Activated naive CD8-positive, alpha-beta T cell treated with anti-CD3 and anti-CD28 coated beads, Interleukin-2, amount 50 U/mL, for 24 hours (primary cell): ENCODE measurements around the gene MDGA2.

ENCODE experiments used
- ATAC-seq: fragments of 150-1000 bp; cut with Tn5 transposase; one replicate; pipeline ENCODE4 v1.10.0; 2021
- DNase-seq: peaks from one replicate; pipeline ENCODE4 v3.0.0; 2021
- H3K27ac Mint-ChIP-seq: one replicate; pipeline ENCODE4 v1.8.0; 2021; ENCODE audit warnings: mild to moderate bottlenecking, mixed read lengths
- H3K27me3 Mint-ChIP-seq: one replicate; pipeline ENCODE4 v1.8.0; 2021; ENCODE audit warnings: mixed read lengths
- H3K36me3 Mint-ChIP-seq: one replicate; pipeline ENCODE4 v1.8.0; 2021; ENCODE audit warnings: low read depth, mixed read lengths
- H3K4me1 Mint-ChIP-seq: one replicate; pipeline ENCODE4 v1.8.0; 2021; ENCODE audit warnings: mixed read lengths
- H3K4me3 Mint-ChIP-seq: one replicate; pipeline ENCODE4 v1.8.0; 2021; ENCODE audit warnings: mild to moderate bottlenecking, moderate library complexity, mixed read lengths
- H3K9me3 Mint-ChIP-seq: one replicate; pipeline ENCODE4 v1.8.0; 2021; ENCODE audit warnings: mixed read lengths

The MDGA2 gene

GRCh38 chr14:47557894-47558293, 117.5 kb downstream of the MDGA2 start:
- H3K27ac Mint-ChIP-seq = no peak overlapping the region
- DNase-seq (no peak), ATAC-seq (no peak)
- no peaks in the 10 kb centered on the region for H3K36me3 Mint-ChIP-seq
- H3K4me3 Mint-ChIP-seq = no peak overlapping the region
- H3K27me3 Mint-ChIP-seq = no peaks in the 10 kb centered on the region
- H3K9me3 Mint-ChIP-seq = peaks cover 11% of the 10 kb centered on the region
- no peaks in the 10 kb centered on the region for H3K4me1 Mint-ChIP-seq

- no peaks in the 10 kb centered on the region for H3K27me3 Mint-ChIP-seq
- ATAC-seq = no peak
- no peaks in the 10 kb centered on the region for H3K4me1 Mint-ChIP-seq
- DNase-seq = no peak
- peaks cover 8% of the 10 kb centered on the region for H3K9me3 Mint-ChIP-seq
- no peaks in the 10 kb centered on the region for H3K36me3 Mint-ChIP-seq
- no peak overlapping the region for H3K4me3 Mint-ChIP-seq
- no peak overlapping the region for H3K27ac Mint-ChIP-seq
Measured at GRCh38 chr14:47555333-47555732, 120.1 kb downstream of the MDGA2 start.

- H3K27me3 Mint-ChIP-seq = no peaks in the 10 kb centered on the region
- H3K4me3 Mint-ChIP-seq = no peak overlapping the region
- H3K9me3 Mint-ChIP-seq = no peaks in the 10 kb centered on the region
- no peak for DNase-seq
- no peak overlapping the region for H3K27ac Mint-ChIP-seq
- ATAC-seq = no peak
- no peaks in the 10 kb centered on the region for H3K36me3 Mint-ChIP-seq
- H3K4me1 Mint-ChIP-seq = no peaks in the 10 kb centered on the region
Measured at GRCh38 chr14:47549886-47550285, 125.5 kb downstream of the MDGA2 start.

GRCh38 chr14:47543459-47543858, 131.9 kb downstream of the MDGA2 start:
- Mint-ChIP-seq H3K36me3 (no peaks in the 10 kb centered on the region), H3K27ac (no peak overlapping the region), H3K4me3 (no peak overlapping the region), H3K27me3 (no peaks in the 10 kb centered on the region), H3K9me3 (no peaks in the 10 kb centered on the region), H3K4me1 (no peaks in the 10 kb centered on the region)
- no peak for ATAC-seq
- no peak for DNase-seq

- Mint-ChIP-seq H3K9me3 (no peaks in the 10 kb centered on the region), H3K27me3 (no peaks in the 10 kb centered on the region), H3K4me1 (no peaks in the 10 kb centered on the region), H3K27ac (no peak overlapping the region), H3K4me3 (no peak overlapping the region), H3K36me3 (no peaks in the 10 kb centered on the region)
- DNase-seq = no peak
- no peak for ATAC-seq
Measured at GRCh38 chr14:47541662-47542061, 133.7 kb downstream of the MDGA2 start.

GRCh38 chr14:47539031-47539461, 136.4 kb downstream of the MDGA2 start:
- no peaks in the 10 kb centered on the region for H3K27me3 Mint-ChIP-seq
- H3K9me3 Mint-ChIP-seq = no peaks in the 10 kb centered on the region
- no peak overlapping the region for H3K27ac Mint-ChIP-seq
- DNase-seq (no peak), ATAC-seq (no peak)
- no peaks in the 10 kb centered on the region for H3K36me3 Mint-ChIP-seq
- H3K4me1 Mint-ChIP-seq = no peaks in the 10 kb centered on the region
- H3K4me3 Mint-ChIP-seq = no peak overlapping the region

- H3K27me3 Mint-ChIP-seq = no peaks in the 10 kb centered on the region
- no peak overlapping the region for H3K27ac Mint-ChIP-seq
- no peaks in the 10 kb centered on the region for H3K9me3 Mint-ChIP-seq
- ATAC-seq = no peak
- H3K4me1 Mint-ChIP-seq = no peaks in the 10 kb centered on the region
- no peak for DNase-seq
- no peak overlapping the region for H3K4me3 Mint-ChIP-seq
- no peaks in the 10 kb centered on the region for H3K36me3 Mint-ChIP-seq
Measured at GRCh38 chr14:47536341-47536740, 139.1 kb downstream of the MDGA2 start.

GRCh38 chr14:47526591-47527244, 148.7 kb downstream of the MDGA2 start:
- Mint-ChIP-seq H3K4me3 (no peak overlapping the region), H3K27ac (no peak overlapping the region), H3K36me3 (no peaks in the 10 kb centered on the region), H3K9me3 (peaks cover 5% of the 10 kb centered on the region), H3K4me1 (no peaks in the 10 kb centered on the region), H3K27me3 (no peaks in the 10 kb centered on the region)
- ATAC-seq = no peak
- DNase-seq = no peak

- Mint-ChIP-seq H3K9me3 (no peaks in the 10 kb centered on the region), H3K4me1 (no peaks in the 10 kb centered on the region), H3K4me3 (no peak overlapping the region), H3K36me3 (no peaks in the 10 kb centered on the region), H3K27me3 (no peaks in the 10 kb centered on the region), H3K27ac (no peak overlapping the region)
- ATAC-seq (no peak), DNase-seq (no peak)
Measured at GRCh38 chr14:47524524-47524923, 150.9 kb downstream of the MDGA2 start.

GRCh38 chr14:47520382-47520781, 155.0 kb downstream of the MDGA2 start:
- no peak for ATAC-seq
- no peaks in the 10 kb centered on the region for H3K36me3 Mint-ChIP-seq
- no peaks in the 10 kb centered on the region for H3K4me1 Mint-ChIP-seq
- no peak overlapping the region for H3K27ac Mint-ChIP-seq
- no peaks in the 10 kb centered on the region for H3K27me3 Mint-ChIP-seq
- no peak for DNase-seq
- H3K4me3 Mint-ChIP-seq = no peak overlapping the region
- H3K9me3 Mint-ChIP-seq = no peaks in the 10 kb centered on the region

GRCh38 chr14:47511829-47512228, 163.6 kb downstream of the MDGA2 start:
- ATAC-seq (no peak), DNase-seq (no peak)
- Mint-ChIP-seq H3K36me3 (no peaks in the 10 kb centered on the region), H3K27ac (no peak overlapping the region), H3K9me3 (peaks cover 5% of the 10 kb centered on the region), H3K27me3 (no peaks in the 10 kb centered on the region), H3K4me1 (no peaks in the 10 kb centered on the region), H3K4me3 (no peak overlapping the region)

- Mint-ChIP-seq H3K9me3 (peaks cover 5% of the 10 kb centered on the region), H3K4me3 (no peak overlapping the region), H3K27me3 (no peaks in the 10 kb centered on the region), H3K27ac (no peak overlapping the region), H3K36me3 (no peaks in the 10 kb centered on the region), H3K4me1 (no peaks in the 10 kb centered on the region)
- ATAC-seq (no peak), DNase-seq (no peak)
Measured at GRCh38 chr14:47509957-47510356, 165.4 kb downstream of the MDGA2 start.

GRCh38 chr14:47507861-47508260, 167.5 kb downstream of the MDGA2 start:
- Mint-ChIP-seq H3K4me3 (no peak overlapping the region), H3K9me3 (peaks cover 5% of the 10 kb centered on the region), H3K36me3 (no peaks in the 10 kb centered on the region), H3K27me3 (no peaks in the 10 kb centered on the region), H3K4me1 (no peaks in the 10 kb centered on the region), H3K27ac (no peak overlapping the region)
- DNase-seq (no peak), ATAC-seq (no peak)

- no peaks in the 10 kb centered on the region for H3K36me3 Mint-ChIP-seq
- no peak overlapping the region for H3K27ac Mint-ChIP-seq
- peaks cover 3% of the 10 kb centered on the region for H3K9me3 Mint-ChIP-seq
- no peaks in the 10 kb centered on the region for H3K4me1 Mint-ChIP-seq
- DNase-seq (no peak), ATAC-seq (no peak)
- no peaks in the 10 kb centered on the region for H3K27me3 Mint-ChIP-seq
- H3K4me3 Mint-ChIP-seq = no peak overlapping the region
Measured at GRCh38 chr14:47500369-47500768, 175.0 kb downstream of the MDGA2 start.

- H3K36me3 Mint-ChIP-seq = no peaks in the 10 kb centered on the region
- no peaks in the 10 kb centered on the region for H3K27me3 Mint-ChIP-seq
- ATAC-seq = no peak
- no peak overlapping the region for H3K4me3 Mint-ChIP-seq
- DNase-seq = no peak
- H3K4me1 Mint-ChIP-seq = no peaks in the 10 kb centered on the region
- peaks cover 7% of the 10 kb centered on the region for H3K9me3 Mint-ChIP-seq
- no peak overlapping the region for H3K27ac Mint-ChIP-seq
Measured at GRCh38 chr14:47490766-47491165, 184.6 kb downstream of the MDGA2 start.

- Mint-ChIP-seq H3K36me3 (no peaks in the 10 kb centered on the region), H3K9me3 (peaks cover 4% of the 10 kb centered on the region), H3K4me3 (no peak overlapping the region), H3K27ac (no peak overlapping the region), H3K4me1 (no peaks in the 10 kb centered on the region), H3K27me3 (no peaks in the 10 kb centered on the region)
- ATAC-seq (no peak), DNase-seq (no peak)
Measured at GRCh38 chr14:47490353-47490752, 185.1 kb downstream of the MDGA2 start.
